HG02870 (cell line): Measurements from ENCODE around the gene FHIT.
"Not testable (repeated sequence)": the region's sequence is repeated elsewhere in the genome, so short reads cannot be mapped to it uniquely, and the experiment has no call there.

ENCODE experiments used
- ATAC-seq: cut with Tn5 transposase; IDR thresholded peaks from one replicate; pipeline ENCODE4 v1.9.1; 2021; ENCODE audit warnings: mild to moderate bottlenecking, moderate library complexity; ENCODE audit not compliant: unreplicated experiment

The FHIT gene

DNA sequence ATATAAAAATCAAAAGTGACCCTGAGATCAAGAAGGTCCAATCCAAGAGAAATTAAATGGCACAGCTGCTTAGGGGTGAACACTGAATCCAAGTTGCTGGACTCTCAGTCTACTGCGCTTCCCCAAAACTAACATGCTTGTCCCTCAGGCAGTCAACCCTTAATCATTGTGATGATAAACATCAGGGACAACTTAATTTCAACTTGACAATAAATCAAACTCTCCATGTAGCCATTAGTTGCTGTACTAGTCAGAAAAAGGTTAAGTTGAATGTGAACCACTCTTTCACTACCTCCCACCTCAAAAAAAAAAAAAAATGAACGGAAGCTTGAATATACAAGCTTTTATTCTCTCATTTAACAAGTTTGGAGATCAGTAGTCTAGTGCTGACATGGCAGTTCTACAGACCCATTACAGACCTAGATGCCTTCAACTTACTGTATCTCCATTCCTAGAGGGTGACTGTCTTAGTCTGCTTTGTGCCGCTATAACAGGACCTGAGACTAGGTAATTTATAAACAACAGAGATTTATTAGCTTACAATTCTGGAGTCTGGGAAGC is 185.7 kb downstream of the FHIT start:
- ATAC-seq, result no peak

- ATAC-seq, result no peak
Measured at GRCh38 chr3:61061092-61061723, 190.0 kb downstream of the FHIT start.

DNA sequence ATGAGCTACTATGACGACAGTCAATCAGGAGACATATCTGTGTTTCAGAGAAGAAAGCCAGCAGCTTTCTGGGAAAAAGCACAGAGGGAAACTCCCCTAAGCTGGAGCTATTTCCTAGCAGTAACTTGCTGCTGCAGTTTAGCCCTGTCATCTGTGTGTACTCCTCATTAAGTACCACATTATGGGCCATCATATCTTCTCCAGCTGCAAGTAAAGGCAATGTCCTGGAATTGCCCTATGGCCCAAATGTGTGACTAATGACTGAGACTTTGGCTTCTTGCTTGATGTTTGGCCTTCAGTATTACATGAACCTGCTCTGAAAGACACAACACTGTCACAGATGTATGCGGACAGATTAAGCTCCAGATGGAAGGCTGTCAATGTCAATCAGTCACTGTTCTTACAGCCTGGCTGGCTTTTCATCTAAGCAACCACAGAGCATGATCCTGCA is 190.8 kb downstream of the FHIT start:
- ATAC-seq, result no peak

DNA sequence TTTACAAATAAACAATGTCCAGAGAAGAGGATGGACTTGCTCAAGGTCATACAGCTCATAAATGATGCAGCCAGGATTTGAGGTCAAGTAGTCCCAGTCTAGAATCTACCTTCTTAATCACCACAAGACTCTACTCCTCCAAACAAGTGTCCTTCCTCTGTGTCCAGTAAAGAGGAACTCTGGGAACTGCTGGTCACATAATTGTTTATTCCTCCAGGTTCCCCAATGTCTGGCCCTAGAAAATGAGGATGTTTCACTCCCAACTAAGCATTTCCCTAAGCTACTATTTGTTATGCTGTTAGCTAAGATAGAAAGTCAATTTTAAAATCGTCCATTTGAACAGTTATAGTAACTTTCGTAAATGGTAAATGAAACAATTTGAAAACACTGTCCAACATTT is 192.4 kb downstream of the FHIT start:
- ATAC-seq, result no peak

GRCh38 chr3:61057464-61057863 is 193.8 kb downstream of the FHIT start:
- ATAC-seq, result no peak

DNA sequence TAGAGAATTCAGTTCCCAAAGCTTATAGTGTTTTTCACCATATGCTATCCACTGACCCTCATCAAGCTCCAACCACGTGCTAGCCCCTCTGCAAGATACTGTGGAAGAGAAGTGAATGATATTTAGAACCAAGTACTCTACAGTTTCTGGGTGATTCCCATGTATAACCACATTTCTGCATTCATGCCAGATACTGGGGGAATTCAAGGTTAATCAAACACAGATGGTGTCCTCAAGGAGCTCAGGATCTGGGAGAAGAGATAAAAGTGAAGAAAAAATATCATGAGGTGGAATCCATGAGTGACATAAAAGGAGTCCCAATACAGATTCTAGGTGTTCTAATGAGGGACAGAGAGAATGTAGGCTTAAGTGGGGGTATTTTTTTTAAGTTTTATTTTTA is 195.8 kb downstream of the FHIT start:
- no peak for ATAC-seq

DNA sequence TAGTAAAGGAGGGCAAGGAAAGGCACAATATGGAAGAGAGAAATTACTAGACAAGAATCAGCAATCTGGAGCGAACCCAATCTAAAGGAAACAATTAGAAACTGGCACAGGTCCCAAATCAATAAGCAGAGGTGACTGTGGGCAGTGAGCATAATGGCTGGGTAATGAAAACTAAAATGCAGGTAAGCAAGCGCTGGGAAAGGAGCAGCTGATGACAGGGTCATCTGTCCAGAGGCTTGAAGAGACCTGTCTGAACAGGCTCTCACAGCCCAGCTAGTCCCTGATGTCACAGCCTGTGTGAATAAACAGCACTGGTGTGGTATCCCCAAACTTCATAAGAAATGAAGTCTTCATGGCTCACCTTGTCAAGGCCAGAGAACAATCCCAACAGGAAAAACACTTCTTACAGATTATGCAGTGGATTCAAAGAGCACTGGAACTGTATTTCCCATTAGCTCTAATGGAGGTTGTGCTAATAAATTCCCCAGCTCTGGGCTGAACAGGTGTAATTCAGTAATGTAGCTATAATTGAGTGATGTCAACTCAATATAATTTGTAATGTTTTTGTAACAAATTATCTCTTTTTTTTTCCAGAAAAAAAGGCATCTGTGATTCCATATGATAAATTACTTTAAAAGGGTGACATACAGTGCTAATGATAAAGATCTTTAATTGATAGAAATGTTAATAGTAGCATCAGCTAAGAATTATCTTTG is 197.3 kb downstream of the FHIT start:
- ATAC-seq, result no peak

- no peak for ATAC-seq
Measured at GRCh38 chr3:61052851-61053250, 198.4 kb downstream of the FHIT start.

DNA sequence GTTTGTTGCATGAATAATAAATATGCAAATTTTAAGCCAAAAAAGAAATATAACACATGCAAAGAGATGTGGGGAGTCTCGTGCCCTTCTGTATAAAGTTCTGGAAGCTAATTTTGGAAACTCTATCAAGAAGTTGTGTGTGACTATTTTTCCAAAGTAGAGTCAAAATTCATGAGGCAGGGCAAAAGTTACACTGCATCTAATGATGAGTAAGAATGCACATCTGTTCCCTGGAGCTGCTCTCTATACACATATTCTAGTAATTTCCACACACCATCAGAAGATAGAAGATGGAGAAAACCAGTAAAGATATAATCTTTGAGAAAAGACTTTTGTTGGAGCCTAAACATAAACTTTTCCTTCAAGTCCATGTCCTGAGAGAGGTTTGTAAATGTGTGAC is 199.6 kb downstream of the FHIT start:
- no peak for ATAC-seq

DNA sequence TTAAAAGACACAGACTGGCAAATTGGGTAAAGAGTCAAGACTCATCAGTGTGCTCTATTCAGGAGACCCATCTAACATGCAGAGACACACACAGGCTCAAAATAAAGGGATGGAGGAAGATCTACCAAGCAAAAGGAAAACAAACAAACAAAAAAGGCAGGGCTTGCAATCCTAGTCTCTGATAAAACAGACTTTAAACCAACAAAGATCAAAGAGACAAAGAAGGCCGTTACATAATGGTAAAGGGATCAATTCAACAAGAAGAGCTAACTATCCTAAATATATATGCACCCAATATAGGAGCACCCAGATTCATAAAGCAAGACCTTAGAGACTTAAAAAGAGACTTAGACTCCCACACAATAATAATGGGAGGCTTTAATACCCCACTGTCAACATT is 206.1 kb downstream of the FHIT start:
- not testable (repeated sequence) for ATAC-seq

DNA sequence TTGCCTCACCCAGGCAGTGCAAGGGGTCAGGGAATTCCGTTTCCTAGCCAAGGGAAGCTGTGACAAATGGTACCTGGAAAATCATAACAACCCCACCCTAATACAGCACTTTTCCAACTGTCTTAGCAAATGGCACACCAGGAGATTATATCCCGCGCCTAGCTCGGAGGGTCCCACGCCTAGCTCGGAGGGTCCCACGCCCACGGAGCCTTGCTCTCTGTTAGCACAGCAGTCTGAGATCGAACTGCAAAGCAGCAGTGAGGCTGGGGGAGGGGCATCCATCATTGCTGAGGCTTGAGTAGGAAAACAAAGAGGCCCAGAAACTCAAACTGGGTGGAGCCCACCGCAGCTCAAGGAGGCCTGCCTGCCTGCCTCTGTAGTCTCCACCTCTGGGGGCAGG is 208.1 kb downstream of the FHIT start:
- no peak for ATAC-seq

- no peak for ATAC-seq
Measured at GRCh38 chr3:61040618-61041017, 210.6 kb downstream of the FHIT start.

DNA sequence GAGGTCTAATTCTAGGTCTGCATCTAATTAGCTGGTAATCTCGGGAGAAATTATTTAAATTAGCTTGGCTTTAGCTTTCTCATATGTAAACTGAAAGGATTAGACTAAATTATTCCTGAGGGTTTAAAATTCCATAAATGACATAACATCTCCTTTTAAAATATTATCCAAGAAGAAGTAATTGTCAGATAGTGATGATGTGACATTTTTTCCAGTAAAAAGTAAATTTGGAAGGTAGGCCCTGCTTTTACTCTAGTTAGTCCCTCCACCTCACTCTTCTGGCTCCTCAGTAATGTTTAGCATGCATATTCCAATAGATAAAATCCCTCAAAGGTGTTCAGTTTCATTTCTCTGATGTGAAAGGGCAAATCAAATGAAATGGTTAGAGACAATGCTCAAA is 215.7 kb downstream of the FHIT start:
- ATAC-seq, result no peak

- ATAC-seq, result no peak
Measured at GRCh38 chr3:61032991-61033390, 218.3 kb downstream of the FHIT start.

- ATAC-seq, result no peak
Measured at GRCh38 chr3:61031503-61031902, 219.7 kb downstream of the FHIT start.

DNA sequence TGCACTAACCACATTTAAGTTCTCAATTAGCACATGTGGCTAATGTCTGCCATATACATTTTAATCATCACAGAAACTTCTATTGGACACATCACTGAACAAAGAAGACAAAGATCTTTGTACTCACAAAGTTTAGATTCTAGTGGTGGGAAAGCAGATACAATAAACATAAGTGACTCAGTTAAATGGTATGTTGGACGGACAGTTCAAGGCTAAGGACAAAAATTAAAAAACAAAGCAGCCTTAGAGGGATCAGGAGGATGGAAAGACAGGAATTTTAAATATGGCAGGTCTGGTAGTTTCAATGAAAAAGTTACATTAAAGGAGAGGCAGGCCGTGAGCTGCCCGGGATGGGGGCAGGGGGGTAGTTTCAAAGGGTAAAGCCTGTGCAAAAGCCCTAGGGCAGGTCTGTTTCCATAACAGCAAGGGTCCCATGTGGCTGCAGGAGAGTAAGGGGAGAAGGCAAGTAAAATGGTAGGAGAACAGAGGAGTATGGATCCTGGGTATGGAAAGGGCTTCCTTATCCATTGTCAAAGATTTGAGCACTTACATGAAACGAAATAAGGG is 220.7 kb downstream of the FHIT start:
- ATAC-seq, result no peak

GRCh38 chr3:61029194-61029593 is 222.1 kb downstream of the FHIT start:
- ATAC-seq, result no peak

DNA sequence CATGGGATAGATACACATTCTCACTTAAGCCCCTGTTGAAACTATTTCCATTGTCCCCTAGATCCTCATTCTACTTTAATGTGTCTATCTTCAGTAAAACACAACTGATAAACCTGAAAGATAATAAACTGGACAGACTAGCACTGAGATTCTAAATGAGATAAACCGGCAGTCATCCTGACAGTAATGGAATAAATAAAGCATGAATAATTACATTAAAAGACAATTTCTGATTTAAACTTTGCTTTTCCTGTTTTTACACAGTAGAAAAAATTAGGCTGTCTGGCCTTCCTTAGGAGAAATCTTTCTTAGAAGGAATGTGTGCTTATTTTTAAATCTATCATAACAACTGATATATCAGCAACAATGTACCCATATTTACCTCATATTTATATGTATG is 232.4 kb downstream of the FHIT start:
- ATAC-seq, result no peak

DNA sequence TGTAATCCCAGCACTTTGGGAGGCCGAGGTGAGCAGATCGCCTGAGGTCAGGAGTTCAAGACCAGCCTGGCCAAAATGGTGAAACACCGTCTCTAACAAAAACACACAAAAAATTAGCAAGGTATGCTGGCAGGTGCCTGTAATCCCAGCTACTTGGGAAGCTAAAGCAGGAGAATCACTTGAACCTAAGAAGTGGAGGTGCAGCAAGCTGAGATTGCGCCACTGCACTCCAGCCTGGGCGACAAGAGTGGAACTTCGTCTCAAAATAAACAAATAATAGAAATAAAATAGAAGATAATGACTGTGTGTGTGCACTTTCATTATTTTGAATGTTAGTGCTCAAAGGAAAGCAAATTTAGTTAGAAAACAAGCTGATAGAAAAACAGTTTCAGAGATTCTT is 234.2 kb downstream of the FHIT start:
- ATAC-seq, result not testable (repeated sequence)

- ATAC-seq, result no peak
Measured at GRCh38 chr3:61015859-61016258, 235.4 kb downstream of the FHIT start.

DNA sequence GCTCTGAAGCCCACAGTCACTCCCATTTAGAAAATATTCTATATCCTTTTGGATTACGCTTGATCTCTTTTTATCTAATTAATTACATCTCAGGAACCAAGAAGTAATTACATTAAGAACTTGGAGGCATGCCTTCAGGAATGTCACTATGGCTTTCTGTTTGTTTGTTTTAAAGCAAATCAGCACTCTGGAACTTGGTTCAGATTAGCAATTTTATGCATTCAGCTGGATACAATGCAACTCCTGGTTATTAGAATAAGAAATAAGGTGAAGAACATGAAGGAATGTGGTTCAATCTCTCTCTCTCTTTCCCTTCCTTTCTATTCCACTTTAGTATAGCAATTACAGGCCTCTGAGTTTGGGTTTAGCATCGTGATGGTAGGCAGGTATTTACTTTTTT is 235.8 kb downstream of the FHIT start:
- no peak for ATAC-seq

- no peak for ATAC-seq
Measured at GRCh38 chr3:61008998-61009380, 242.3 kb downstream of the FHIT start.
